ENCODE measurements around the gene RALB. TPM values are rescaled to one million over a fixed set of nuclear protein-coding genes. Genes with fewer than 3 reads are reported as not detected.

RALB gene
- total RNA-seq, 1 donor from 2014 or later, result 25.9 TPM

- H3K36me3 Mint-ChIP-seq, result peaks cover 35% of the 10 kb centered on the region
- H3K4me3 Mint-ChIP-seq, result peak within 1 kb of the TSS; percentile 68
- peak within 1 kb of the TSS; percentile 43 for H3K27ac Mint-ChIP-seq
- TF ChIP-seq CTCF (IDR thresholded peaks at IDR 0.05; ENCODE audit: unreplicated experiment), result peak; percentile 27
- H3K4me1 Mint-ChIP-seq, result peaks cover 24% of the 10 kb centered on the region
- peak; percentile 73 to 91 for DNase-seq (ENCODE audit: low spot score in 2 of 2, unreplicated experiment in 2 of 2)
- peaks cover 3% of the 10 kb centered on the region for H3K9me3 Mint-ChIP-seq
- peaks cover 27% of the 10 kb centered on the region for H3K27me3 Mint-ChIP-seq (ENCODE audit: low read depth)
Observed at GRCh38 chr2:120223034-120223912, 29.4 kb upstream of the RALB start, which contains the start of gene TMEM185B. Gene TMEM185B, minus strand, starts transcription at chr2:120223400. Its CDS starts 424 bp downstream, at chr2:120222976.

- H3K9me3 Mint-ChIP-seq, result no peaks in the 10 kb centered on the region
- peak overlapping the region; percentile 68 for H3K4me3 Mint-ChIP-seq
- TF ChIP-seq CTCF (IDR thresholded peaks at IDR 0.05; ENCODE audit: unreplicated experiment), result no peak
- no peak for DNase-seq (ENCODE audit: low spot score in 2 of 2, unreplicated experiment in 2 of 2)
- H3K36me3 Mint-ChIP-seq, result peaks cover 25% of the 10 kb centered on the region
- H3K27me3 Mint-ChIP-seq (ENCODE audit: low read depth), result peaks cover 32% of the 10 kb centered on the region
- peaks cover 29% of the 10 kb centered on the region for H3K4me1 Mint-ChIP-seq
- H3K27ac Mint-ChIP-seq, result peak overlapping the region; percentile 43
Observed at GRCh38 chr2:120224256-120224655, 28.4 kb upstream of the RALB start.

GRCh38 chr2:120224735-120225548 lies 27.7 kb upstream of the RALB start:
- H3K4me3 Mint-ChIP-seq, result peak overlapping the region; percentile 68
- no peak overlapping the region for H3K27ac Mint-ChIP-seq
- H3K36me3 Mint-ChIP-seq, result peaks cover 22% of the 10 kb centered on the region
- peaks cover 31% of the 10 kb centered on the region for H3K4me1 Mint-ChIP-seq
- no peaks in the 10 kb centered on the region for H3K9me3 Mint-ChIP-seq
- DNase-seq (ENCODE audit: low spot score in 2 of 2, unreplicated experiment in 2 of 2), result no peak
- TF ChIP-seq CTCF (IDR thresholded peaks at IDR 0.05; ENCODE audit: unreplicated experiment), result no peak
- H3K27me3 Mint-ChIP-seq (ENCODE audit: low read depth), result peaks cover 33% of the 10 kb centered on the region

GRCh38 chr2:120225549-120226065 lies 27.0 kb upstream of the RALB start:
- Mint-ChIP-seq H3K36me3 (peaks cover 16% of the 10 kb centered on the region), H3K27me3 (ENCODE audit: low read depth) (peaks cover 33% of the 10 kb centered on the region), H3K27ac (no peak overlapping the region), H3K9me3 (no peaks in the 10 kb centered on the region), H3K4me3 (no peak overlapping the region), H3K4me1 (peaks cover 30% of the 10 kb centered on the region)
- no peak for TF ChIP-seq CTCF (IDR thresholded peaks at IDR 0.05; ENCODE audit: unreplicated experiment)
- no peak for DNase-seq (ENCODE audit: low spot score in 2 of 2, unreplicated experiment in 2 of 2)

- H3K36me3 Mint-ChIP-seq, result peaks cover 9% of the 10 kb centered on the region
- peaks cover 33% of the 10 kb centered on the region for H3K27me3 Mint-ChIP-seq (ENCODE audit: low read depth)
Observed at GRCh38 chr2:120226316-120226715, 26.3 kb upstream of the RALB start.

More at GRCh38 chr2:120226316-120226715, 26.3 kb upstream of the RALB start:
- Mint-ChIP-seq H3K4me1 (peaks cover 24% of the 10 kb centered on the region), H3K27ac (no peak overlapping the region), H3K4me3 (no peak overlapping the region), H3K9me3 (no peaks in the 10 kb centered on the region)
- TF ChIP-seq CTCF (IDR thresholded peaks at IDR 0.05; ENCODE audit: unreplicated experiment), result no peak
- no peak for DNase-seq (ENCODE audit: low spot score in 2 of 2, unreplicated experiment in 2 of 2)
